Tibial nerve (tissue), 4 donors: ENCODE results near the gene OCA2. TPM values are rescaled to one million over a fixed set of nuclear protein-coding genes. Genes with fewer than 3 reads are reported as not detected.
A peak's percentile ranks its signal among the peaks of the same experiment; 100 is the strongest.

Source experiments
- DNase-seq, 2 donors: peaks; one replicate each; pipeline ENCODE4 v3.0.0-alpha.2; 2019; ENCODE audit warnings: low spot score in 2 of 2
- H3K27ac ChIP-seq, 4 donors: fragments of 200-600 bp; sonication (generic) in 3 of 4; one replicate each; pipeline ENCODE4 v1.5.1; 2017 to 2019; ENCODE audit warnings: mild to moderate bottlenecking in 1 of 4
- H3K27me3 ChIP-seq, 2 donors: fragments of 200-600 bp; sonication (generic) in 1 of 2; one replicate each; pipeline versions ENCODE4 v1.5.1 to v1.6.0; 2017 to 2019
- H3K36me3 ChIP-seq, 3 donors: fragments of 200-600 bp; sonication (generic); one replicate each; pipeline ENCODE4 v1.5.1; 2018 to 2019
- H3K4me1 ChIP-seq, 4 donors: fragments of 200-600 bp; sonication (generic) in 3 of 4; one replicate each; pipeline ENCODE4 v1.5.1; 2017 to 2019
- H3K4me3 ChIP-seq, 4 donors: fragments of 200-600 bp; sonication (generic) in 3 of 4; one replicate each; pipeline ENCODE4 v1.5.1; 2017 to 2019; ENCODE audit warnings: mild to moderate bottlenecking in 1 of 4, moderate library complexity in 1 of 4
- H3K9me3 ChIP-seq, 4 donors: fragments of 200-600 bp; sonication (generic) in 3 of 4; one replicate each; pipeline ENCODE4 v1.5.1; 2017 to 2019
- EP300 ChIP-seq, 2 donors: sonication (generic); formaldehyde crosslinking; IDR thresholded peaks; one replicate each; pipeline ENCODE4 v1.6.1; 2017; ENCODE audit warnings: antibody characterized with exemption in 2 of 2, mild to moderate bottlenecking in 1 of 2
- POLR2A ChIP-seq, 2 donors: fragments of 450-650 bp; IDR thresholded peaks; one replicate each; pipeline ENCODE4 v1.6.1; 2017; ENCODE audit warnings: antibody characterized with exemption in 2 of 2, mild to moderate bottlenecking in 2 of 2, moderate library complexity in 2 of 2
- WGBS, 2 donors: methylation state at CpG; one replicate each; pipeline ENCODE4 v1.1.5; 2018; 5-methylcytosine and 5-hydroxymethylcytosine counted together
- total RNA-seq, 4 donors: library from RNA; depleted of rRNA; stranded (reverse); fragments of >200 nt; gene quantifications; one replicate each; pipeline ENCODE4 v1.1.0, GENCODE V29; 2016
- TF ChIP-seq, protein P1 (sequence below), 5 experiments: fragments of 200-600 bp in 3 of 5; fragments of 450-650 bp in 2 of 5; sonication (generic) in 3 of 5; IDR thresholded peaks; one replicate each; pipeline ENCODE4 v1.5.1; 2016 to 2019; ENCODE audit warnings: antibody characterized with exemption in 5 of 5, mild to moderate bottlenecking in 3 of 5, moderate library complexity in 2 of 5

OCA2 gene
- total RNA-seq, 4 donors from 2014 or later = 2.7 to 19.7 (median 6.5) TPM; not detected in 1

DNA sequence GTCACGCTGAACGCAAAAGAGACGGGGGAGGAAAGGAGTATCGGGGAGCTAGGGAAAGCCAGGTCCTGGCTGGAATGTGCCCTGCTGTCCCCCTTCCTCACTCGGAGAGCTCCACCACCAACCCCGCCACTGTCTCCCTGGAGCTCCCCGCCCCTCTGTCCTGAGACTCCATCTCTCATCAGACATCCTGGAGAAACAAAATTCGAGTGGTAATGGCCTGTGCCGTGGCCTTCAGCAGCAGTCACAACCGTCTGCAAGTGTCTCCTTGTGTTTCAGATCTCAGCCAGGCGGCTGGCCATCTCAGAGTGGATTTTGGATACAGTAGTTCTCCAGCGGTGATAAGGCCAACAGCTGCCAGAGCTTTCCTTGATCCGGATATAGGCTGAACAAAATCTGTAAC, 76.9 kb downstream of the OCA2 start:
- no peak for DNase-seq
- H3K9me3 ChIP-seq = no peaks in the 10 kb centered on the region
- WGBS, 2 donors = 79 to 80% methylated on average over 13 of the region's 13 CpGs
- H3K27me3 ChIP-seq = no peaks in the 10 kb centered on the region
- H3K4me3 ChIP-seq = no peak overlapping the region
- H3K36me3 ChIP-seq = no peaks in the 10 kb centered on the region
- TF ChIP-seq, protein P1, sequence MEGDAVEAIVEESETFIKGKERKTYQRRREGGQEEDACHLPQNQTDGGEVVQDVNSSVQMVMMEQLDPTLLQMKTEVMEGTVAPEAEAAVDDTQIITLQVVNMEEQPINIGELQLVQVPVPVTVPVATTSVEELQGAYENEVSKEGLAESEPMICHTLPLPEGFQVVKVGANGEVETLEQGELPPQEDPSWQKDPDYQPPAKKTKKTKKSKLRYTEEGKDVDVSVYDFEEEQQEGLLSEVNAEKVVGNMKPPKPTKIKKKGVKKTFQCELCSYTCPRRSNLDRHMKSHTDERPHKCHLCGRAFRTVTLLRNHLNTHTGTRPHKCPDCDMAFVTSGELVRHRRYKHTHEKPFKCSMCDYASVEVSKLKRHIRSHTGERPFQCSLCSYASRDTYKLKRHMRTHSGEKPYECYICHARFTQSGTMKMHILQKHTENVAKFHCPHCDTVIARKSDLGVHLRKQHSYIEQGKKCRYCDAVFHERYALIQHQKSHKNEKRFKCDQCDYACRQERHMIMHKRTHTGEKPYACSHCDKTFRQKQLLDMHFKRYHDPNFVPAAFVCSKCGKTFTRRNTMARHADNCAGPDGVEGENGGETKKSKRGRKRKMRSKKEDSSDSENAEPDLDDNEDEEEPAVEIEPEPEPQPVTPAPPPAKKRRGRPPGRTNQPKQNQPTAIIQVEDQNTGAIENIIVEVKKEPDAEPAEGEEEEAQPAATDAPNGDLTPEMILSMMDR (IDR thresholded peaks at IDR 0.05) = no peak
- TF ChIP-seq EP300 (IDR thresholded peaks at IDR 0.05) (no peak), POLR2A (IDR thresholded peaks at IDR 0.05) (no peak)
- H3K27ac ChIP-seq = no peak overlapping the region
- no peaks in the 10 kb centered on the region for H3K4me1 ChIP-seq

GRCh38 chr15:28021281-28022039, 77.7 kb downstream of the OCA2 start:
- 55 to 65% methylated on average over 17 of the region's 17 CpGs for WGBS, 2 donors
- no peak for TF ChIP-seq POLR2A (IDR thresholded peaks at IDR 0.05)
- TF ChIP-seq, protein P1 (IDR thresholded peaks at IDR 0.05) = peak in 3 of 5 experiments; percentile 7 to 23 (median 20)
- Histone ChIP-seq H3K27ac (no peak overlapping the region), H3K36me3 (no peaks in the 10 kb centered on the region), H3K9me3 (no peaks in the 10 kb centered on the region), H3K27me3 (no peaks in the 10 kb centered on the region), H3K4me1 (no peaks in the 10 kb centered on the region), H3K4me3 (no peak overlapping the region)
- DNase-seq = no peak

GRCh38 chr15:28020644-28021043, 78.5 kb downstream of the OCA2 start:
- TF ChIP-seq EP300 (IDR thresholded peaks at IDR 0.05) = no peak
- TF ChIP-seq, protein P1 (IDR thresholded peaks at IDR 0.05) = no peak
- TF ChIP-seq POLR2A (IDR thresholded peaks at IDR 0.05) = no peak
- no peaks in the 10 kb centered on the region for H3K4me1 ChIP-seq
- WGBS, 2 donors = 81 to 82% methylated on average over 6 of the region's 6 CpGs
- no peak for DNase-seq
- no peak overlapping the region for H3K27ac ChIP-seq
- H3K27me3 ChIP-seq = no peaks in the 10 kb centered on the region
- no peaks in the 10 kb centered on the region for H3K36me3 ChIP-seq
- no peaks in the 10 kb centered on the region for H3K9me3 ChIP-seq
- H3K4me3 ChIP-seq = no peak overlapping the region

DNA sequence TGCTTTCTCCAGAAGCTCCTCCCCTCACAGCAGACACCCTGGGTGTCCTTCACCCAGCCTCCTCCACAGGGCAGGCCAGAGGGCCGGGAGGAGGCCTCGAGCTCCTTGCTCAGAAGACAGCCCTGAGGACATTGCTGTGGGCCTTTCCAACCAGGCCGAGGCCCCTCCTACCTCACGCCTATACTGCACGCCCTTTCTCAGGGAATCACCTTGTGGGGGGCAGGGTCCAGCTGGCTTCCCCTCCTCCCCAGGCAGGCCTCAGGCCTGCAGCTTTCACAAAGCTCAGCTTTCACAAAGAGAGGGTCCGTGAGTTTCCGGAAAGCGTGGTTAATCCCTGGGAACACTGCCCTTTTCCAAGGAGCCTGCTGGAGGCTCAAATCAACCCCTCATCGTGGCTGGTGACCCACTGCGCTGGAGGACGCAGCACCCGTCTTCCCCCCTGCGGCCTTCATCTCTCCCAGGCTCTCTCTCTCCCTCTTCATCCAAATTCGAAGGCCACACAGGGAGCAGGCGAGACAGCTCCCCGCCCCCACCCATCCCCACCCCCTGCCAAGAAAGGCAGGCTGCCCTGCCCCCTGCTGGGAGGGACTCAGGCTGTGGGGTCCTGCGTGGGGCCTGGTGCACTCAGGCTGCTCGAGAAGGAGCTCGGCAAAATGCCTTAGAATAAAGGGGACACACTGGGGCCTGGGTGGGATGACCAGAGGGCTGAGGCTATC, 79.4 kb downstream of the OCA2 start:
- DNase-seq = no peak
- Histone ChIP-seq H3K27me3 (no peaks in the 10 kb centered on the region), H3K9me3 (no peaks in the 10 kb centered on the region), H3K4me1 (no peaks in the 10 kb centered on the region), H3K4me3 (no peak overlapping the region), H3K36me3 (no peaks in the 10 kb centered on the region), H3K27ac (no peak overlapping the region)
- 61 to 63% methylated on average over 12 to 14 of the region's 19 CpGs for WGBS, 2 donors
- no peak for TF ChIP-seq EP300 (IDR thresholded peaks at IDR 0.05)
- no peak for TF ChIP-seq POLR2A (IDR thresholded peaks at IDR 0.05)
- TF ChIP-seq, protein P1 (IDR thresholded peaks at IDR 0.05) = no peak
